ENCODE data around the gene ABCA13.

GRCh38 chr7:48515171-48515570 lies 343.9 kb downstream of the ABCA13 start:
- TF ChIP-seq CTCF (IDR thresholded peaks at IDR 0.05) (no peak), REST (IDR thresholded peaks at IDR 0.05; ENCODE audit: insufficient read depth in 1 of 2, low read depth in 2 of 2, low read length in 1 of 2) (no peak), SIN3A (IDR thresholded peaks at IDR 0.05; ENCODE audit: borderline replicate concordance, insufficient read depth, low read depth, low read length) (no peak), POLR2AphosphoS5 (IDR thresholded peaks at IDR 0.05; ENCODE audit: low read depth, low read length) (no peak)

All from Panc1 (cell line).